SH-SY5Y (cell line): ENCODE measurements around the gene CAMK1G.

Source experiments
- GATA2 ChIP-seq: IDR thresholded peaks from 2 replicates; pipeline ENCODE4 v1.6.1; 2011; ENCODE audit warnings: mild to moderate bottlenecking, low read depth, low read length
- GATA3 ChIP-seq: IDR thresholded peaks from 2 replicates; pipeline ENCODE4 v1.6.1; 2011; ENCODE audit warnings: low read depth, mild to moderate bottlenecking, low read length, moderate library complexity

The CAMK1G gene

GRCh38 chr1:209625791-209626285 is 42.3 kb downstream of the CAMK1G start:
- TF ChIP-seq GATA2 (no peak), GATA3 (no peak)

GRCh38 chr1:209626346-209627026 is 43.0 kb downstream of the CAMK1G start:
- no peak for TF ChIP-seq GATA2
- TF ChIP-seq GATA3: no peak

DNA sequence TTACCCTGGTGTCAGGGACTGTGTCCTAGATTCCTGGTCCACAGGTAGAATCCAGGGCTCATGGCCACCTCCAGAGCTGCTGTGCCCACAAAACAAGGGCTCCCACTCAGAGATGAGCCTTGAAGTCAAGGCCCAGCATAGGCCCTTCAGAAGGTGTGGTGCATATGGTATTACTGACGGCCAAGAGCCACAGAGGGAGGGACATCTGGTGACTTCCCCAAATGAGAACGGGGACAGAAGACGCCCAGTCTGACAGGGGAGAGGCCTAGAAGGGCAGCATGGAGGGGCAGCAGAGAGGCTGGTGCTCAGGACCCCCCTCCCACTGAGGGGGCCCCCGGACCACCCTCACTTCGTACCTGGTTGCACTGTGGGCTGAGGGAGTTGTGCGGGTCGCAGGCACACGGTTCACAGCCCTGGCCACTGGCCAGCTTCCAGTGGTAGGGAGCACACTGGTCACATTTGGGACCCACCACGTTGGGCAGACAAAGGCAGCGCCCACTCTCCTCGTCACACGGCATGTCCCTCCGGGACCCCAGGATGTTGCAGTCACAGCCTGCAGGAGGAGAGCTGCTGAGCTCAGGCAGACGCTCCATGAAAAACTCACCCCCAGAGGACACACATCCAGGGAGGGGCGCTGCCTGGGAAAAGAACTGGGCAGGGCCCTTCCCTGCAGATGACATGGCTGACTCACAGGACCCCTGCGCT is 43.7 kb downstream of the CAMK1G start:
- TF ChIP-seq GATA2 (no peak), GATA3 (no peak)

DNA sequence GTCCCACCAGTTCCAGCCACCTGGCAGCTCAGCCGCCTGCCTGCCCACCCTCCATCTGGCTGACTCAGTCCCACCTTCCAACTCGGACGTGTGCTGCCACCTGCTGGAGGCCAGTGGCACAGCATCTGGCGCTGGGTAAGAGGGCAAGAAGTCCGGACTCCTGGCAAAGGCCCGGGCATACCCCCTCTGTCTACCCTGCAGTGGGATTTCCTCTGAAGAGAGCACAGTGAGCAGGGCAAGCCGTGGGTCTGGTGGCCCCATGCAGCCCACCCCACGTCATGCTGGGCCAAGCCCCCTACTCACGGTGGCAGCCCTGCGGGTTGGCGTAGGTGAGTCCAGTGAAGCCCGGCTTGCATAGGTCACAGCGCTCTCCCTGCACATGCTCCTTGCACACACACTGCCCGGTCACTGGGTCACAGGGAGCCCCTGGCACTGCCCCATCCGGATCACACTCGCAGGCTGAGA is 44.2 kb downstream of the CAMK1G start:
- TF ChIP-seq GATA2 (no peak), GATA3 (no peak)

DNA sequence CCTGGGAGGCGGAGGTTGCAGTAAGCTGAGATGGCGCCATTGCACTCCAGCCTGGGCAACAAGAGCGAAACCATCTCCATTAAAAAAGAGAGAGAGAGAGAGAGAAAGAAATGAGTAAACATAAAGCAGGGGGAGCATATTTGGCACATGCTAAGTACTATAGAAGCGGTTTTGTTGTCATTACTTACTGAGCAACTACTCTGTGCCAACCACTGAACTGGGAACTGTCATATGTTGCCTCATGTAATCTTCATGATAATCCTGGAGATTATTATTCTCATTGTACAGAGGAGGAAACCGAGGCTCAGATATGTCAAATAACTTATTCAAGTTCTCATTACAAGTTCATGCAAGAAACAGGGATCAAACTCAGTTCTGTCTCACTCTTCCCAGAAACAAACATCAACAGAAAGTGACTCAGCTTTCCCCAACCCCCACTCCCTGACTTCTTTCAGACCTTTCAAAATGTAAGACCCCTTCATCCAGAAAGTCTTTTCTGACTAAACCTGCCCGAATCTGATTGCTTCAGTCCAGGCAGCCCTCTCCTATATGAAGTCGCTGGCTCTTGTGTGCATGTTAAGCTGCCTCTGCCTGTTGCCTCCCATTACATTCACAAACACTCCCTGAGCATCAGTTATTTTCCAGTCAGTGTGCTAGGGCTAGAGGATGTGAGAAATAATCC is 45.2 kb downstream of the CAMK1G start:
- TF ChIP-seq GATA3: no peak
- TF ChIP-seq GATA2: no peak

DNA sequence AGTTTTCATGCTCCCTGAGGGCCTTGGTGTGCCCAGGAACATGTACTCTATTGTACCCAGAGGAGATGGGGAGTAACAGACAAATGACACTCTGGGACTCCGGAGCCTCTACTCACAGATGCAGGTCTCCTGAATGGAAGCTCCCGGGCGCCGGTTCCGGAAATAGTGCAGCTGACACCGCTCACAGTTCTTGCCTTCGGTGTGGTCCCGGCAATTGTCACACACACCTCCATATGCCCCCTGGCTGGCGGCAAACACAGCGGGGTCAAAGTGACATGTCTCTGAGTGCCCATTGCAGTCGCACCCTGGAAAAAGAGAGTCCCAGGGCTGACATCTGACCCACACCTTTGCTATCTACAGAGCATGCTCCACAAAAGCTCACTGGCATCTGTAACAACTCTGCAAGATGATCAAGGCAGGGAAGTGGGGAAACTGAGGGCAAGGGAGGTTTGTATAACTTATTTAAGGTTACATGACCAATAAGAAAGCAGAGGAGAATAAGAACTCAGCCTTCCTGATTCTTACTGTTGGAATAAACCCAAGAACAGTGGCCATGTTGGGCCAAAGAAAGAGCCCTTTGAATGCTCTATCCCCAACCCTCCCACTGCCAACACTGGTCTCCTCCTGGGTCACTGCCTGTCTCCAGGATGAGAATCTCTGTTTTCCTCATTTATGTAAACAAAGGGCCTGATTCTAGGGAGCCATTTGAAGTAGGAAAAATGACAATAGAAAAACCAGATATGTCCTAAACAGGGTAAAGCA is 46.3 kb downstream of the CAMK1G start:
- TF ChIP-seq GATA3 (no peak), GATA2 (no peak)

- TF ChIP-seq GATA2 (no peak), GATA3 (no peak)
Measured at GRCh38 chr1:209630383-209631225, 47.1 kb downstream of the CAMK1G start.

DNA sequence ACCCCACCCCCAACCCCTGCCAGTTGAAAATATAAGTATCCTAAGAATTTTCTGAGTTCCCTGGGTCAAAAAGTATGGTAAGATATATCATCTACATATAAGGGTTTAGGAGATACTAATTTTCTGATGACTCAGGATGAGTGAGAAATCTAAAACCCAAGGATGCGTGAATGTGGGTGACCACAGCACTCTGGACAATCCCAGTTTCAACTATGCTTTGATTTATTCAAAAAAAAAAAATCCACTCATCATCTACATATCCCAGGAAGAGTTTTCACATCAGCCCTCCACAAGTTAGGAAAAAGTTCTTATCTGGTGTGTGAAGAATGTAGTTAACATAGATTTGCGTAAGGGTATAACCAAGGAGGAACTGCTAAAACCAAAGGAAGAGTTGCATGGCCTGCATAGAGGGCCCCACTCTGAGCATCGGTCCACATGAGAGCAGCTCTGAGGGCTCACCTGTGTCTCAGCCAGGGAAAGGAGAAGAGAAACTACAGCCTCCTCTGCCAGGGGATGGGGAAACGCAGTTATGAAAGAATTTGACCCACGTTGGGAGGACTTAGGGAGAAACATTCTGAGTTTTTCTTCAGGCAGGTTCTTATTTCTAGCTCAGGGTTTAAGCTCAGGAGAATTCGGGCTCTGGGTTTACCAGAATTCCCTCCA is 50.0 kb downstream of the CAMK1G start:
- TF ChIP-seq GATA2: no peak
- TF ChIP-seq GATA3: no peak

DNA sequence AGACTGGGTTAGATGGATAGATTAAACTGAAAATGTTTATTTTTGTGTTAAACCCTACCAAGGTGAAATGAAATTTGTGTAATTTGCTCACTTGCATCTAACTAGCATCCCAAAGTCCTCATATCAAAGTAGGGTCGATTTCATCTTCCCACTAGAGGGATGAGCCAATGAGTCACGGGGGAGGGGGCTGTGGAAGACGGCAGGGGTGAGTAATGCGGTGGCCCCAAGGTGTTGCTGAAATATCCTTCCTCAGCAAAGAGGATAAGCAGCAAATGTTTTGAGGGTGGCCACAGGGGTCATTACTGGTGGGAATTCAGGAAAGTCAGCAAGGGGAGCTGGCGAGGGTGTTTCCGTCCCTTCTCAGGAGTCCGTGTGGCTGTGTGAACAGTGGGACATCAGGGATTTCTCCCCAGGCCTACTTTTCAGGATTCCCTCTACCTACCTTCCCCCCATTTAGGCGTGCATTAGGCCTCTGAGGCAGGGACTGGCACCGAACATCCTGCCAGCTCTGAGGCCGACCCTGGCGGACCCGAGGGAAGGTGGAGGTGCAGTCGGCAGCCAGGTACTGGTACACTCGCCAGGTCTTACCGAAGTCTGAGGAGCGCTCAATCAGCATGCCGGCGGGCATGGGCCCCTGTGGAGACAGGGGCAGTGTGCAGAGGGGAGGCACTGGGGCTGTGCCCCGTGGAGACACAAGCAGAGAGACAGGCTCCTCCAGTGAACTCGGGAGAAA is 50.7 kb downstream of the CAMK1G start:
- no peak for TF ChIP-seq GATA3
- TF ChIP-seq GATA2: no peak

- TF ChIP-seq GATA2: no peak
- no peak for TF ChIP-seq GATA3
Measured at GRCh38 chr1:209635850-209636249, 52.3 kb downstream of the CAMK1G start.

DNA sequence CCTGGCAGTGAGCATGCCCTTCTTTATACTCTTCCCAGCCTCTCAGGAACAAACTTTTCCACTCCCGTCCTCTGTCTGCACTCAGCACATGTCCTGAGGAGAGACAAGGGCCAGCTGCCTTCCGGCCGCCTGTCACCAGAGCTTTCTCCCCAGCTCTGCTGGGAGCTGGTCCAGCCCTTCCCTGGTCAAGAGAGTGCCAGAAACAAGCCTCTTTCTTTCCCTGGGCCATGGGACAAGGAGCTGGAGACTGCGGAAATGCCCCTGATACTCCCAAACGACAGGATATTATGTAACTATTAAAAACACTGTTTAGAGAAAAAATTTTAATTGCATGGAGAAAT is 58.3 kb downstream of the CAMK1G start:
- TF ChIP-seq GATA2 (no peak), GATA3 (no peak)

DNA sequence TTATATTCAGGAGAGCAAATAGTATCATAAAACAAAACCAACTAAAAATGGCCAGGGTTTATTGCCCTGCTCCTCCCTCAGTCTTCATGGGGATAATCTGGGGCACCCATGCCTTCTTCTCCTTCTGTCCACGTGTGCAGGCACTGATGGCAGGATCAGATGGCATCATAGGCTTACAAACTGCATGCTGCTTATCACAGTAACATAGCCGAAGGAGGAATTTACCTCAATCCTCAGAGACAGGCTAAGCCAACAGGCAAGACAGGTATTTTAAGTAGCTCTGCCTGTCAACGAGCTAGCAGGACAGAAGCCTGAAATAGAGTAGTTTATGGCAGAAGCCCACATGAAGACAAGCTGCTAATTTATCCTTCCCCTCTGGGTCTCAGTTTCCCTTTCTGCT is 59.3 kb downstream of the CAMK1G start:
- no peak for TF ChIP-seq GATA3
- TF ChIP-seq GATA2: no peak
